ENCODE results near the gene ERAS.

Gene ERAS

GRCh38 chrX:48823053-48823452 is 3.3 kb upstream of the ERAS start:
- no peak for TF ChIP-seq ARNT (IDR thresholded peaks at IDR 0.05)
- TF ChIP-seq BHLHE40 (IDR thresholded peaks at IDR 0.05; ENCODE audit: borderline replicate concordance), result no peak
- no peak for TF ChIP-seq ZNF384 (IDR thresholded peaks at IDR 0.05)
- no peak for TF ChIP-seq FOXM1 (IDR thresholded peaks at IDR 0.05; ENCODE audit: borderline replicate concordance)
- no peak for TF ChIP-seq NFRKB (IDR thresholded peaks at IDR 0.05)
- no peak for TF ChIP-seq HDGF (IDR thresholded peaks at IDR 0.05; ENCODE audit: borderline replicate concordance)
- TF ChIP-seq SUZ12 (IDR thresholded peaks at IDR 0.05), result no peak
- no peak for TF ChIP-seq FOXA1 (IDR thresholded peaks at IDR 0.05)
- no peak for TF ChIP-seq LEF1 (IDR thresholded peaks at IDR 0.05; ENCODE audit: borderline replicate concordance)
- no peak for TF ChIP-seq TARDBP (IDR thresholded peaks at IDR 0.05)
- POLR2A ChIA-PET, result interaction anchor here (0.7 kb wide), 1 partner anchor 309 kb away, joined by 3 read pairs; no protein-coding TSS in a partner anchor
- CTCF ChIA-PET, result no interaction called here
- DNase-seq (ENCODE audit: extremely low spot score), result no peak

- POLR2A ChIA-PET, result no interaction called here
- no peak for TF ChIP-seq NFRKB (IDR thresholded peaks at IDR 0.05)
- TF ChIP-seq HDGF (IDR thresholded peaks at IDR 0.05; ENCODE audit: borderline replicate concordance), result no peak
- TF ChIP-seq CTBP1 (IDR thresholded peaks at IDR 0.05; ENCODE audit: borderline replicate concordance), result no peak
- no peak for TF ChIP-seq FOXM1 (IDR thresholded peaks at IDR 0.05; ENCODE audit: borderline replicate concordance)
- no peak for TF ChIP-seq TARDBP (IDR thresholded peaks at IDR 0.05)
- DNase-seq (ENCODE audit: extremely low spot score), result no peak
- CTCF ChIA-PET, result interaction anchor here (0.5 kb wide), 1 partner anchor 59 kb away, joined by 3 read pairs; no protein-coding TSS in a partner anchor
Observed at GRCh38 chrX:48824066-48824465, 2.2 kb upstream of the ERAS start.

GRCh38 chrX:48826876-48827653 is 752 bp downstream of the ERAS start:
- no peak for DNase-seq (ENCODE audit: extremely low spot score)
- ChIA-PET CTCF (no interaction called here), POLR2A (no interaction called here)
- no peak for TF ChIP-seq L3MBTL2 (conservative IDR thresholded peaks at IDR 0.05)
- no peak for TF ChIP-seq HDGF (IDR thresholded peaks at IDR 0.05; ENCODE audit: borderline replicate concordance)
- TF ChIP-seq TARDBP (IDR thresholded peaks at IDR 0.05), result no peak
- no peak for TF ChIP-seq PKNOX1 (IDR thresholded peaks at IDR 0.05)
- TF ChIP-seq CTBP1 (IDR thresholded peaks at IDR 0.05; ENCODE audit: borderline replicate concordance), result no peak
- TF ChIP-seq FOXM1 (IDR thresholded peaks at IDR 0.05; ENCODE audit: borderline replicate concordance), result no peak

- CTCF ChIA-PET, result interaction anchor here (0.6 kb wide), 1 partner anchor 66 kb away, joined by 5 read pairs; no protein-coding TSS in a partner anchor
- POLR2A ChIA-PET, result no interaction called here
- TF ChIP-seq CTBP1 (IDR thresholded peaks at IDR 0.05; ENCODE audit: borderline replicate concordance) (no peak), PKNOX1 (IDR thresholded peaks at IDR 0.05) (no peak), FOXM1 (IDR thresholded peaks at IDR 0.05; ENCODE audit: borderline replicate concordance) (no peak), FOXK2 (IDR thresholded peaks at IDR 0.05) (no peak), HDGF (IDR thresholded peaks at IDR 0.05; ENCODE audit: borderline replicate concordance) (no peak), TARDBP (IDR thresholded peaks at IDR 0.05) (no peak), L3MBTL2 (conservative IDR thresholded peaks at IDR 0.05) (no peak), NFRKB (IDR thresholded peaks at IDR 0.05) (no peak), BHLHE40 (IDR thresholded peaks at IDR 0.05; ENCODE audit: borderline replicate concordance) (no peak), SUZ12 (IDR thresholded peaks at IDR 0.05) (no peak), ELF4 (IDR thresholded peaks at IDR 0.05) (no peak), LEF1 (IDR thresholded peaks at IDR 0.05; ENCODE audit: borderline replicate concordance) (no peak), SP1 (IDR thresholded peaks at IDR 0.05) (no peak), ZNF384 (IDR thresholded peaks at IDR 0.05) (no peak), FOXA1 (IDR thresholded peaks at IDR 0.05) (no peak), ARNT (IDR thresholded peaks at IDR 0.05) (no peak)
- no peak for DNase-seq (ENCODE audit: extremely low spot score)
Observed at GRCh38 chrX:48827654-48827968, 1.3 kb downstream of the ERAS start.

GRCh38 chrX:48829016-48829735 is 2.9 kb downstream of the ERAS start:
- ChIA-PET CTCF (interaction anchor here (0.6 kb wide), 1 partner anchor 61 kb away, joined by 3 read pairs; no protein-coding TSS in a partner anchor), POLR2A (no interaction called here)
- TF ChIP-seq NFRKB (IDR thresholded peaks at IDR 0.05), result no peak
- no peak for TF ChIP-seq HDGF (IDR thresholded peaks at IDR 0.05; ENCODE audit: borderline replicate concordance)
- no peak for DNase-seq (ENCODE audit: extremely low spot score)

- TF ChIP-seq L3MBTL2 (conservative IDR thresholded peaks at IDR 0.05), result no peak
- no peak for TF ChIP-seq ARNT (IDR thresholded peaks at IDR 0.05)
- no peak for TF ChIP-seq PKNOX1 (IDR thresholded peaks at IDR 0.05)
- TF ChIP-seq SUZ12 (IDR thresholded peaks at IDR 0.05), result no peak
- no peak for TF ChIP-seq BHLHE40 (IDR thresholded peaks at IDR 0.05; ENCODE audit: borderline replicate concordance)
- no peak for TF ChIP-seq HDGF (IDR thresholded peaks at IDR 0.05; ENCODE audit: borderline replicate concordance)
- no peak for TF ChIP-seq CTBP1 (IDR thresholded peaks at IDR 0.05; ENCODE audit: borderline replicate concordance)
- POLR2A ChIA-PET, result no interaction called here
- CTCF ChIA-PET, result no interaction called here
- DNase-seq (ENCODE audit: extremely low spot score), result no peak
Observed at GRCh38 chrX:48831136-48831908, 5.0 kb downstream of the ERAS start.
